T-cell (primary cell): ENCODE measurements around the gene DCST1. TPM values are rescaled to one million over a fixed set of nuclear protein-coding genes. Genes with fewer than 3 reads are reported as not detected.

Experiments used
- ATAC-seq, 4 experiments: fragments of 200-7000 bp in 3 of 4; fragments of 150-1000 bp in 1 of 4; cut with Tn5 transposase; replicated peaks in 1 of 4; 1 replicate in 3 of 4; 2 replicates in 1 of 4; pipeline ENCODE4 v1.10.0; 2021; ENCODE audit warnings: moderate library complexity in 3 of 4, mild to moderate bottlenecking in 2 of 4, moderate number of reproducible peaks in 1 of 4
- CTCF ChIA-PET, 2 donors: fragments of 300-600 bp; sonication (Branson Sonifier 250); formaldehyde crosslinking; loops; one replicate each; lab custom pipeline; 2022; ENCODE audit warnings: antibody characterized with exemption in 2 of 2; lab: Charles Lee
- POLR2A ChIA-PET, 2 donors: fragments of 300-600 bp; sonication (Branson Sonifier 250); formaldehyde crosslinking; loops; one replicate each; lab custom pipeline; 2022; ENCODE audit warnings: antibody characterized with exemption in 2 of 2; lab: Charles Lee
- DNase-seq, 35 experiments: peaks; one replicate each; pipeline versions ENCODE4 v3.0.0 to v3.0.0-alpha.2; 2013 to 2023
- H3K27ac ChIP-seq: one replicate; pipeline ENCODE4 v1.5.1; 2013; ENCODE audit warnings: low read length
- H3K27me3 ChIP-seq, 2 experiments: replicated peaks in 1 of 2; 1 replicate in 1 of 2; 2 replicates in 1 of 2; pipeline versions ENCODE4 v1.6.1 to v1.7.0; 2013; ENCODE audit warnings: low read length in 1 of 2, mixed read lengths in 1 of 2; ENCODE audit not compliant: control insufficient read depth in 2 of 2, insufficient read depth in 2 of 2; ENCODE audit errors: extremely low read depth in 1 of 2
- H3K36me3 ChIP-seq, 2 donors: 1 replicate in 1 of 2; 2 replicates in 1 of 2; pipeline versions ENCODE4 v1.6.1 to v1.7.0; 2013; ENCODE audit warnings: low read length in 1 of 2; ENCODE audit not compliant: control insufficient read depth in 2 of 2, insufficient read depth in 1 of 2; ENCODE audit errors: extremely low read depth in 1 of 2
- H3K4me1 ChIP-seq, 2 experiments: 1 replicate in 1 of 2; 2 replicates in 1 of 2; pipeline versions ENCODE4 v1.6.1 to v1.7.0; 2013; ENCODE audit warnings: low read length in 2 of 2, mixed read lengths in 1 of 2; ENCODE audit not compliant: insufficient read depth in 2 of 2, control insufficient read depth in 1 of 2; ENCODE audit errors: extremely low read depth in 1 of 2
- H3K4me3 ChIP-seq, 2 donors: 1 replicate in 1 of 2; 2 replicates in 1 of 2; pipeline versions ENCODE4 v1.5.1 to v1.7.0; 2013; ENCODE audit warnings: mild to moderate bottlenecking in 2 of 2, low read length in 1 of 2, moderate library complexity in 1 of 2; ENCODE audit not compliant: control insufficient read depth in 1 of 2; ENCODE audit errors: extremely low read depth in 1 of 2
- H3K9me3 ChIP-seq: 2 replicates; pipeline ENCODE4 v1.7.0; 2013
- H3K27ac Mint-ChIP-seq, 2 donors: one replicate each; pipeline ENCODE4 v1.8.0; 2020 to 2021; ENCODE audit warnings: mild to moderate bottlenecking in 2 of 2, mixed read lengths in 2 of 2
- H3K27me3 Mint-ChIP-seq, 2 donors: one replicate each; pipeline ENCODE4 v1.8.0; 2021 to 2022; ENCODE audit warnings: mixed read lengths in 2 of 2
- H3K36me3 Mint-ChIP-seq: one replicate; pipeline ENCODE4 v1.8.0; 2021; ENCODE audit warnings: mixed read lengths
- H3K4me1 Mint-ChIP-seq, 3 donors: one replicate each; pipeline ENCODE4 v1.8.0; 2020 to 2022; ENCODE audit warnings: mixed read lengths in 3 of 3, mild to moderate bottlenecking in 1 of 3
- H3K4me3 Mint-ChIP-seq, 3 donors: one replicate each; pipeline ENCODE4 v1.8.0; 2020 to 2022; ENCODE audit warnings: mild to moderate bottlenecking in 3 of 3, mixed read lengths in 3 of 3, moderate library complexity in 3 of 3
- H3K9me3 Mint-ChIP-seq, 3 donors: one replicate each; pipeline ENCODE4 v1.8.0; 2020 to 2022; ENCODE audit warnings: mixed read lengths in 3 of 3
- WGBS: methylation state at CpG from one replicate; pipeline ENCODE4 v1.1.5; 2013; ENCODE audit warnings: missing lambda C conversion rate; ENCODE audit not compliant: insufficient coverage; 5-methylcytosine and 5-hydroxymethylcytosine counted together
- total RNA-seq, 35 experiments: library from RNA in 6 of 35; stranded (reverse) in 6 of 35; fragments of 120-200 nt in 1 of 35; gene quantifications; one replicate each; pipeline versions ENCODE4 v1.2.1 to v1.2.4 and lab custom pipeline; 2013 to 2026

The DCST1 gene
- total RNA-seq, 5 donors from 2014 or later (not counting 1 experiment from before 2014, with no cell fraction given): 0.30 to 0.58 (median 0.54) TPM; not detected in 2

DNA sequence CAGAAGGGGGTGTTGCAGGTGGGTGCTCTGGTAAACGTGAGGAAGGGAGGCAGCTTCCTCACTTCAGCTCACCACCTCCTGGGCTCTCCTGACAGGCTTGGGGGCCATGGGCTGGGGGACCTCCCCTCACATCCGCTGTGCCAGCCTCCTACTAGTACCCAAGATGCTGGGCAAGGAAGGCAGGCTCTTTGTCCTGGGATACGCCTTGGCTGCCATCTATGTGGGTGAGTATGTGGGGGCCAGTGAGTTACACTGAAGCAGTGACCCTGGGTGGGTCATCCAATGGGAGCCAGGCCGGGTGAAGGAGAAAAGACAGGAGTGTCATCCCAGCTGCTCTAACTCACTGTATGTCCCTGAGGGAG lies 5.7 kb downstream of the DCST1 start:
- POLR2A ChIA-PET: no interaction called here
- H3K27me3 Mint-ChIP-seq: peaks cover 0 to 2% of the 10 kb centered on the region in 2 donors

DNA sequence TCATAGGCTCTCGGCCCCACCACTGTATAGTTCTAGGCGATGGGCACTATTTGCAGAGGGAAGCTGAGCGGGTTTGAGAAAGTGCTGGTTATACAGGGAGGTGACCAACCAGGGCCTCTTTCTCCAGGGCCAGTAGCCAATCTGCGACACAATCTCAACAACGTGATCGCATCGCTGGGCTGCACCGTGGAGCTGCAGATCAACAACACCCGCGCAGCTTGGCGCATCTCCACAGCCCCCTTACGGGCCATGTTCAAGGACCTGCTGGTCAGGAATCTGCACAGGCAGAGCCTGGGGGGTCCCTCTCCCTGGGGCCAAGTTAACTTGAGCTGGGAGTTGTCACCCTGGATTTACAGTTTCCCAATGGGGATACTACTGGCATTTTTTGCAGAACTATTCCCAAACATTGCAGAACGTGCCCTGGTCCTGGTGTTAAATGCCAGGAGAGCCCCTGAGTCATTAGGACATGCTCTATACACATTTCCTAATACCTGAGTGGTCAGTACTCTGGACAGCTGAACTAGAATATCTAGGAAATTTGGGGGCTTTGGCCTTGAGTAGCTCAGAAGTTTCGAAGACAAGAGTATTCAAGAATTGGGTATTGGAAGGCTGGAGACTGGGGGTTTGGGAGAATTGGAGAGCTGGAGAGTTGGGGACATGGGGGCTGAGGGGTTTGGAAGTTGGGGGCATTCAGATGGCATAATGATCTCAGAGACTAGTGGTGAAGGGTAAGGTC lies 6.9 kb downstream of the DCST1 start:
- DNase-seq (no peak), ATAC-seq (no peak)
- no peaks in the 10 kb centered on the region for H3K9me3 ChIP-seq
- Mint-ChIP-seq H3K27ac (no peak overlapping the region), H3K9me3 (no peaks in the 10 kb centered on the region), H3K27me3 (peaks cover 0 to 3% of the 10 kb centered on the region in 2 donors), H3K4me1 (peaks cover 6 to 12% (median 9%) of the 10 kb centered on the region in 3 donors), H3K36me3 (no peaks in the 10 kb centered on the region), H3K4me3 (no peak overlapping the region)
- no peak overlapping the region for H3K27ac ChIP-seq
- peaks cover 0 to 21% of the 10 kb centered on the region in 2 experiments for H3K27me3 ChIP-seq
- no peaks in the 10 kb centered on the region for H3K36me3 ChIP-seq
- H3K4me1 ChIP-seq: no peaks in the 10 kb centered on the region
- CTCF ChIA-PET: interaction anchor here in 1 of 2 donors (0.6 to 0.9 kb wide), 4 partner anchors 14 to 184 kb away, joined by 3 to 10 read pairs (median 4); no protein-coding TSS in a partner anchor
- no peak overlapping the region for H3K4me3 ChIP-seq
- POLR2A ChIA-PET: interaction anchor here in 1 of 2 donors (0.7 kb wide), 1 partner anchor 868 kb away, joined by 7 read pairs; no protein-coding TSS in a partner anchor
- WGBS: 89% methylated on average over 14 of the region's 14 CpGs

More for the DNA sequence above, 5.7 kb downstream of the DCST1 start:
- Mint-ChIP-seq H3K4me1 (peaks cover 0 to 2% (median 0%) of the 10 kb centered on the region in 3 donors), H3K4me3 (no peak overlapping the region), H3K9me3 (no peaks in the 10 kb centered on the region), H3K36me3 (no peaks in the 10 kb centered on the region), H3K27ac (no peak overlapping the region)
- Histone ChIP-seq H3K27me3 (peaks cover 0 to 15% of the 10 kb centered on the region in 2 experiments), H3K9me3 (no peaks in the 10 kb centered on the region), H3K27ac (no peak overlapping the region), H3K4me3 (no peak overlapping the region), H3K4me1 (no peaks in the 10 kb centered on the region), H3K36me3 (no peaks in the 10 kb centered on the region)
- CTCF ChIA-PET: no interaction called here
- no peak for ATAC-seq
- DNase-seq: no peak
- WGBS: no CpG with 5 or more reads among the region's 4 CpGs

DNA sequence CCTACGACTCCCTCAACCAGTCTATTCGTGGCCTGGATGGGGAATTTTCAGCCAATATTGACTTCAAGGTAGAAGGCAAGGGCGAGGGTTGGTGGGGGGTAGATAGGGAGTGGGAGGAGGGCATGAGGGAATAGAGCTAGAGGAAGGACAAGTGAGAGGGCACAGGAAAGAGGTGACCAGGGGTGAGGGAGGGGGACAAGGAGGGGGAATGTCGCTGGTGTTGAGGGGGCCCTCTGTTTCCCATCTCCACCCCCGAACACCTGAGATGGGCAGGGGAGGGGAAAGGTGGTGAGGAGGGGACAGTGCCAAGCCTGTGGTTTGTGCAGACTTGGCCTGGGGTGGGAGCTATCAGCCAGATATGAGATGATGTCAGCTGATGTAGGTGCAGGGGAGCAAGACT lies 9.2 kb downstream of the DCST1 start:
- POLR2A ChIA-PET: no interaction called here
- Histone ChIP-seq H3K27ac (no peak overlapping the region), H3K9me3 (no peaks in the 10 kb centered on the region), H3K4me1 (no peaks in the 10 kb centered on the region), H3K36me3 (no peaks in the 10 kb centered on the region), H3K4me3 (no peak overlapping the region), H3K27me3 (peaks cover 0 to 26% of the 10 kb centered on the region in 2 experiments)
- H3K4me3 Mint-ChIP-seq: no peak overlapping the region
- H3K27me3 Mint-ChIP-seq: peaks cover 0 to 3% of the 10 kb centered on the region in 2 donors
- no peak for DNase-seq
- CTCF ChIA-PET: interaction anchor here in 1 of 2 donors (0.6 kb wide), 1 partner anchor 215 kb away, joined by 3 read pairs; no protein-coding TSS in a partner anchor
- no peaks in the 10 kb centered on the region for H3K36me3 Mint-ChIP-seq
- no peaks in the 10 kb centered on the region for H3K9me3 Mint-ChIP-seq
- H3K27ac Mint-ChIP-seq: no peak overlapping the region
- peaks cover 6 to 12% (median 10%) of the 10 kb centered on the region in 3 donors for H3K4me1 Mint-ChIP-seq
- 80% methylated on average over 2 of the region's 5 CpGs for WGBS
- ATAC-seq: no peak

DNA sequence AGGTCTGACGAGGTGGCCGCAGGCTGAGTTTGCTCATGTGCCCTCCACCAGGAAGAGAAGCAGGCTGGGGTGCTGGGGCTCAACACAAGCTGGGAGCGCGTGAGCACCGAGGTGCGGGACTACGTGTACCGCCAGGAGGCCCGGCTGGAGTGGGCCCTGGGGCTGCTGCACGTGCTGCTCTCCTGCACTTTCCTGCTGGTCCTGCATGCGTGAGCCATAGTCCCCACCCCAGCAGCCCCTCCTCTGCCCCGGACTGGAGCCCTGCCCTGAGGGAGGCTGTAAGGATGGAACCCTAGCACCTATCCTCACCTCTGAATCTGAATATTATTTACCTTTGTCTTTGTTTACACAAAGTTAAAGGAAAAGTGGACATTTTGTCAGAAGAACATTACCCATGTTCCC lies 9.7 kb downstream of the DCST1 start:
- Mint-ChIP-seq H3K4me3 (no peak overlapping the region), H3K27ac (no peak overlapping the region), H3K9me3 (no peaks in the 10 kb centered on the region), H3K36me3 (no peaks in the 10 kb centered on the region), H3K4me1 (peaks cover 6 to 12% (median 10%) of the 10 kb centered on the region in 3 donors), H3K27me3 (peaks cover 0 to 3% of the 10 kb centered on the region in 2 donors)
- CTCF ChIA-PET: interaction anchor here (0.6 to 2.3 kb wide), 7 partner anchors 9 to 215 kb away, joined by 3 to 9 read pairs (median 5); no protein-coding TSS in a partner anchor
- POLR2A ChIA-PET: no interaction called here
- DNase-seq (no peak), ATAC-seq (no peak)
- Histone ChIP-seq H3K4me3 (no peak overlapping the region), H3K36me3 (no peaks in the 10 kb centered on the region), H3K27me3 (peaks cover 0 to 23% of the 10 kb centered on the region in 2 experiments), H3K27ac (no peak overlapping the region), H3K9me3 (no peaks in the 10 kb centered on the region), H3K4me1 (no peaks in the 10 kb centered on the region)
- WGBS: 88% methylated on average over 8 of the region's 12 CpGs

GRCh38 chr1:155043793-155044192 lies 10.2 kb downstream of the DCST1 start:
- POLR2A ChIA-PET: no interaction called here

DNA sequence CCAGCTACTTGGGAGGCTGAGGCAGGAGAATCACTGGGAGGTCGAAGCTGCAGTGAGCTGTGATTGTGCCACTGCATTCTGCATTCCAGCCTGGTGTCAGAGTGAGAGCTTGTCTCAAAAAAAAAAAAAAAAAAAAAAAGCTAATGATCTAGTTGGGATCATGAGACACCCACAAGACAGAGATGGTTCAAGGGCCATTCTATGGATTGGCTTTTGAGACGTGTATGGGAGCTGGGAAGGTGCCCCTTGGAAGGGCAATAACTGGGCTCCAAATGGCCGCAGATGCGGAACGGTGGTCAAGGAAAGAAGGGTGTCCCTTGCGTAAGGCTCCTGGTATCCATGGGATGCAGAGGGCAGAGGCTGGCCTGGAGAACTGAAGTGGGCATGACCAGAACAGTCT lies 10.7 kb downstream of the DCST1 start:
- Mint-ChIP-seq H3K4me3 (peak overlapping the region in 1 of 3 donors; percentile 24), H3K27me3 (peaks cover 0 to 1% of the 10 kb centered on the region in 2 donors), H3K36me3 (no peaks in the 10 kb centered on the region), H3K27ac (peak overlapping the region in 1 of 2 donors; percentile 32), H3K4me1 (peaks cover 6 to 12% (median 10%) of the 10 kb centered on the region in 3 donors), H3K9me3 (no peaks in the 10 kb centered on the region)
- Histone ChIP-seq H3K27ac (no peak overlapping the region), H3K4me1 (no peaks in the 10 kb centered on the region), H3K36me3 (no peaks in the 10 kb centered on the region), H3K9me3 (no peaks in the 10 kb centered on the region), H3K27me3 (peaks cover 0 to 20% of the 10 kb centered on the region in 2 experiments), H3K4me3 (no peak overlapping the region)
- CTCF ChIA-PET: interaction anchor here (0.6 to 2.3 kb wide), 10 partner anchors 8 to 174 kb away, joined by 3 to 9 read pairs (median 6); no protein-coding TSS in a partner anchor
- POLR2A ChIA-PET: interaction anchor here in 1 of 2 donors (0.6 kb wide), 1 partner anchor 72 kb away, joined by 3 read pairs; no protein-coding TSS in a partner anchor
- no peak for DNase-seq
- WGBS: 71% methylated on average over 5 of the region's 6 CpGs
- no peak for ATAC-seq

More at GRCh38 chr1:155043793-155044192, 10.2 kb downstream of the DCST1 start:
- Histone ChIP-seq H3K4me3 (no peak overlapping the region), H3K27me3 (peaks cover 0 to 20% of the 10 kb centered on the region in 2 experiments), H3K4me1 (no peaks in the 10 kb centered on the region), H3K27ac (no peak overlapping the region), H3K9me3 (no peaks in the 10 kb centered on the region), H3K36me3 (no peaks in the 10 kb centered on the region)
- H3K36me3 Mint-ChIP-seq: no peaks in the 10 kb centered on the region
- H3K9me3 Mint-ChIP-seq: no peaks in the 10 kb centered on the region
- H3K4me1 Mint-ChIP-seq: peaks cover 6 to 12% (median 10%) of the 10 kb centered on the region in 3 donors
- CTCF ChIA-PET: interaction anchor here (0.7 to 2.3 kb wide), 6 partner anchors 9 to 121 kb away, joined by 3 to 9 read pairs (median 5); no protein-coding TSS in a partner anchor
- peaks cover 0 to 3% of the 10 kb centered on the region in 2 donors for H3K27me3 Mint-ChIP-seq
- no peak overlapping the region for H3K27ac Mint-ChIP-seq
- WGBS: no CpG with 5 or more reads among the region's 3 CpGs
- DNase-seq (no peak), ATAC-seq (no peak)
- H3K4me3 Mint-ChIP-seq: no peak overlapping the region
